A549 (cell line): ENCODE data around the gene GABBR2. TPM values are rescaled to one million over a fixed set of nuclear protein-coding genes. Genes with fewer than 3 reads are reported as not detected.

Experiments
- ATAC-seq, 2 experiments: fragments of 200-7000 bp in 1 of 2; fragments of >200 bp in 1 of 2; cut with Nextera tagmentation in 1 of 2; cut with Tn5 transposase in 1 of 2; 3 replicates each; pipeline versions ENCODE4 v1.8.0 to v1.9.1; 2018 to 2020; ENCODE audit warnings: mild to moderate bottlenecking in 1 of 2, moderate library complexity in 1 of 2
- CTCF ChIA-PET: fragments of 300-600 bp; sonication (Branson Sonifier 250); formaldehyde crosslinking; extraction: SDS; loops from one replicate; lab custom pipeline; 2021; ENCODE audit warnings: antibody characterized with exemption, inconsistent platforms; lab: Yijun Ruan, JAX
- POLR2A ChIA-PET: fragments of 350-600 bp; formaldehyde crosslinking; extraction: SDS; loops from one replicate; lab custom pipeline; 2021; ENCODE audit warnings: antibody characterized with exemption, inconsistent platforms; lab: Yijun Ruan, JAX
- DNase-seq, 2 experiments: peaks; one replicate each; pipeline versions ENCODE4 v3.0.0 to v3.0.0-alpha.2; 2011 to 2016; ENCODE audit warnings: low read depth in 1 of 2, low spot score in 1 of 2
- FAIRE-seq: peaks from 2 replicates; lab custom pipeline; 2011; peaks lifted over from hg19 to GRCh38; lab: Jason Lieb, UNC
- H3K27ac ChIP-seq, 2 experiments: fragments of >200 bp; sonication (Bioruptor Twin); formaldehyde crosslinking; 3 replicates each; pipeline ENCODE4 v1.5.1; 2016 to 2017
- H3K4me1 ChIP-seq: fragments of >200 bp; sonication (Bioruptor Twin); formaldehyde crosslinking; 3 replicates; pipeline ENCODE4 v1.6.1; 2016
- H3K4me2 ChIP-seq: fragments of >200 bp; sonication (Bioruptor Twin); formaldehyde crosslinking; 3 replicates; pipeline ENCODE4 v1.6.1; 2016
- H3K4me3 ChIP-seq: fragments of >200 bp; sonication (Bioruptor Twin); formaldehyde crosslinking; 3 replicates; pipeline ENCODE4 v1.5.1; 2016
- H3K9me3 ChIP-seq: fragments of >200 bp; sonication (Bioruptor Twin); formaldehyde crosslinking; 3 replicates; pipeline ENCODE4 v1.6.1; 2016
- ATOH8 ChIP-seq: fragments of 250-450 bp; sonication (Bioruptor Pico); IDR thresholded peaks from 2 replicates; pipeline ENCODE4 v1.5.0; 2020; ENCODE audit warnings: low read depth, mild to moderate bottlenecking, moderate library complexity
- CBX2 ChIP-seq: fragments of 200-600 bp; sonication (generic); IDR thresholded peaks from 2 replicates; pipeline ENCODE4 v1.6.1; 2016; ENCODE audit warnings: low read depth, mild to moderate bottlenecking, borderline replicate concordance
- CBX8 ChIP-seq: fragments of 200-600 bp; sonication (generic); IDR thresholded peaks from 2 replicates; pipeline ENCODE4 v1.6.1; 2016
- CHD2 ChIP-seq: fragments of 150-350 bp; IDR thresholded peaks from 2 replicates; pipeline ENCODE4 v1.6.1; 2014; ENCODE audit warnings: low read length; ENCODE audit not compliant: partially characterized antibody
- EHF ChIP-seq: fragments of 250-450 bp; sonication (Bioruptor Pico); IDR thresholded peaks from 2 replicates; pipeline ENCODE4 v1.5.0; 2020; ENCODE audit warnings: mild to moderate bottlenecking
- EP300 ChIP-seq, 2 experiments: fragments of >200 bp; sonication (Bioruptor Twin); formaldehyde crosslinking; IDR thresholded peaks; 2 replicates in 1 of 2; 3 replicates in 1 of 2; pipeline ENCODE4 v1.6.1; 2016 to 2017
- FOXS1 ChIP-seq: fragments of 250-450 bp; sonication (Bioruptor Pico); IDR thresholded peaks from 2 replicates; pipeline ENCODE4 v1.5.0; 2020; ENCODE audit warnings: mild to moderate bottlenecking, moderate library complexity
- HDAC2 ChIP-seq: fragments of 200-600 bp; sonication (generic); IDR thresholded peaks from 2 replicates; pipeline ENCODE4 v1.6.1; 2016
- HOXB5 ChIP-seq: fragments of 250-450 bp; sonication (Bioruptor Pico); IDR thresholded peaks from 2 replicates; pipeline ENCODE4 v1.5.0; 2020; ENCODE audit warnings: mild to moderate bottlenecking, moderate library complexity
- KDM5A ChIP-seq: fragments of 200-600 bp; sonication (generic); IDR thresholded peaks from 2 replicates; pipeline ENCODE4 v1.6.1; 2016; ENCODE audit warnings: antibody characterized with exemption, mild to moderate bottlenecking
- MAZ ChIP-seq: fragments of 150-350 bp; IDR thresholded peaks from 2 replicates; pipeline ENCODE4 v1.6.1; 2014; ENCODE audit warnings: antibody characterized with exemption, low read depth, low read length, borderline replicate concordance
- NR3C1 ChIP-seq: fragments of >200 bp; sonication (Bioruptor Twin); formaldehyde crosslinking; IDR thresholded peaks from 3 replicates; pipeline ENCODE4 v1.6.1; 2017
- RAD21 ChIP-seq, 2 experiments: fragments of >200 bp in 1 of 2; sonication (Bioruptor Twin) in 1 of 2; formaldehyde crosslinking in 1 of 2; IDR thresholded peaks in 1 of 2; conservative IDR thresholded peaks in 1 of 2; 2 replicates in 1 of 2; 3 replicates in 1 of 2; pipeline ENCODE4 v1.6.1; 2012 to 2018; ENCODE audit warnings: inconsistent platforms in 1 of 2
- RARB ChIP-seq: fragments of 250-450 bp; sonication (Bioruptor Pico); IDR thresholded peaks from 2 replicates; pipeline ENCODE4 v1.8.0; 2021; ENCODE audit warnings: mild to moderate bottlenecking, moderate library complexity
- RCOR1 ChIP-seq: fragments of 150-350 bp; IDR thresholded peaks from 2 replicates; pipeline ENCODE4 v1.6.1; 2014; ENCODE audit warnings: antibody characterized with exemption, low read length, low read depth
- RFX5 ChIP-seq: fragments of 450-650 bp; IDR thresholded peaks from 2 replicates; pipeline ENCODE4 v1.7.1; 2014; ENCODE audit warnings: antibody characterized with exemption, mild to moderate bottlenecking, moderate library complexity
- SMC3 ChIP-seq: fragments of >200 bp; sonication (Bioruptor Twin); formaldehyde crosslinking; IDR thresholded peaks from 3 replicates; pipeline ENCODE4 v1.6.1; 2018; ENCODE audit warnings: inconsistent platforms
- SREBF2 ChIP-seq: fragments of 450-650 bp; IDR thresholded peaks from 2 replicates; pipeline ENCODE4 v1.6.1; 2014; ENCODE audit warnings: mild to moderate bottlenecking, moderate library complexity
- WGBS: methylation state at CpG from one replicate; pipeline ENCODE4 v1.1.6; 2017; ENCODE audit errors: missing lambda C conversion rate; 5-methylcytosine and 5-hydroxymethylcytosine counted together
- polyA plus RNA-seq, 4 experiments: library from polyadenylated mRNA; depleted of rRNA in 3 of 4; stranded (reverse); fragments of >200 nt; fragmentation: RNase III in 1 of 4; extraction: RNeasy Plus Mini Kit Qiagen cat#74134 plus additional on column Dnase treatment in 1 of 4; gene quantifications; 2 replicates in 3 of 4; 3 replicates in 1 of 4; pipeline ENCODE4 v1.2.3, GENCODE V29; 2011 to 2017
- TF ChIP-seq, protein P1 (sequence below): IDR thresholded peaks from 2 replicates; pipeline ENCODE4 v1.6.1; 2012
- TF ChIP-seq, protein P2 (sequence below): fragments of 450-650 bp; IDR thresholded peaks from 2 replicates; pipeline ENCODE4 v1.6.1; 2014; ENCODE audit warnings: antibody characterized with exemption

Gene GABBR2
- polyA plus RNA-seq, 2 of the 4 experiments (the other 2 are of a cell fraction), result 0.08 to 0.57 TPM

DNA sequence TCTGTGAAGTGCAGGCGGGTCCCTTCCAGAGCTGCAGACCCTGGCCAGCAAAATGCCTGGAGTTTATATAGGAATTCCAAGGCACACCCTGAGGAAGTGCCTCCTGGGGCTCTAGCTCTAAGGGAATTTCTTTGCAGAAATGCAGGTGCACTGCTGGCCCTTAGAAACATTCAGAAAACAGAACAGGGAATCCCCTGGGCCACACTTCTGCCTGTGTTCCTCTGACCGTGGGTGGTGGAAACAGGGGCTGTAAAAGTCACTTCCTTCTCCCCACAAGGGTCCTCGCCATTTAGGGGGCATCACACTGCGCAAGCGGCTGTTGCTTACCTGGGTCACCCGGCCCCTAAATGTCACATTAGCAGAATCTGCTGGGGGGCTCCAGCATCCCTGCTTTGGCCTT, 312.5 kb downstream of the GABBR2 start:
- 23% methylated on average over 5 of the region's 6 CpGs for WGBS
- no peak for ATAC-seq

DNA sequence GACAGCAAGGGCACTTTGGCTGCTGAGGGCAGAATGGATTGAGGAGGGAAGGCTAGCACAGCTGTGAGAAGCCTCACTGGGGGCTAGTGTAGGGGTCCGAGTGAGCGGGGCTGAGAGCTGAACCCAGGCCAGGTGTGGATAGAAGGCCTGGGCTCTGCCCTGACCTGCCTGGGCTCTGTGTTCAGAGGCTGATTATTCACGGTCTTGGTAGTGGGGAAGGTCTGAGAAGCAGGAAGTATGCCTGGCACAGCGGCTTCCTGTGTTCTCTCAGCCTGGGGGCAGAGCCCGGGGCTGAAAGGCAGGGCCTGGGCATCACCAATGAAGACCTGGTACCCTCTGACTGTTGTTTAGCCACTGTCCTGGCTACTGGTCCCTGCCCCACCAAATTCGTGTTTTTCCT, 316.9 kb downstream of the GABBR2 start:
- no peak for FAIRE-seq
- TF ChIP-seq FOXS1, result no peak
- TF ChIP-seq RCOR1, result no peak
- no peak for TF ChIP-seq CHD2
- TF ChIP-seq MAZ, result no peak
- TF ChIP-seq RARB (CRISPR knock-in tag), result no peak
- no peak for TF ChIP-seq SMC3
- no peak for TF ChIP-seq RFX5
- no peak overlapping the region for H3K4me2 ChIP-seq
- ChIA-PET CTCF (interaction anchor here (1.0 to 1.8 kb wide), 3 partner anchors 11 to 159 kb away, joined by 3 to 4 read pairs (median 3); no protein-coding TSS in a partner anchor), POLR2A (no interaction called here)
- no peak overlapping the region for H3K27ac ChIP-seq
- H3K4me3 ChIP-seq, result no peak overlapping the region
- no peaks in the 10 kb centered on the region for H3K4me1 ChIP-seq
- H3K9me3 ChIP-seq, result no peaks in the 10 kb centered on the region
- ATAC-seq, result no peak
- WGBS, result 22% methylated on average over 6 of the region's 6 CpGs
- DNase-seq, result no peak

More for the DNA sequence above, 312.5 kb downstream of the GABBR2 start:
- H3K4me2 ChIP-seq, result no peak overlapping the region
- no peak overlapping the region for H3K27ac ChIP-seq
- H3K4me1 ChIP-seq, result no peaks in the 10 kb centered on the region
- H3K4me3 ChIP-seq, result no peak overlapping the region
- no peak for TF ChIP-seq HDAC2
- TF ChIP-seq EP300 (IDR thresholded peaks at IDR 0.05), result no peak
- TF ChIP-seq, protein P1, sequence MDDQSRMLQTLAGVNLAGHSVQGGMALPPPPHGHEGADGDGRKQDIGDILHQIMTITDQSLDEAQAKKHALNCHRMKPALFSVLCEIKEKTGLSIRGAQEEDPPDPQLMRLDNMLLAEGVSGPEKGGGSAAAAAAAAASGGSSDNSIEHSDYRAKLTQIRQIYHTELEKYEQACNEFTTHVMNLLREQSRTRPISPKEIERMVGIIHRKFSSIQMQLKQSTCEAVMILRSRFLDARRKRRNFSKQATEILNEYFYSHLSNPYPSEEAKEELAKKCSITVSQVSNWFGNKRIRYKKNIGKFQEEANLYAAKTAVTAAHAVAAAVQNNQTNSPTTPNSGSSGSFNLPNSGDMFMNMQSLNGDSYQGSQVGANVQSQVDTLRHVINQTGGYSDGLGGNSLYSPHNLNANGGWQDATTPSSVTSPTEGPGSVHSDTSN, result no peak
- TF ChIP-seq SREBF2, result no peak
- TF ChIP-seq EHF, result no peak
- TF ChIP-seq SMC3, result no peak
- no peak for TF ChIP-seq MAZ
- no peak for TF ChIP-seq CHD2
- TF ChIP-seq RARB (CRISPR knock-in tag), result no peak
- TF ChIP-seq RAD21 (conservative IDR thresholded peaks at IDR 0.05 in 1 of 2, IDR thresholded peaks at IDR 0.05 in 1 of 2), result no peak
- TF ChIP-seq CBX2, result no peak
- TF ChIP-seq KDM5A, result no peak
- no peak for TF ChIP-seq ATOH8 (CRISPR knock-in tag)
- TF ChIP-seq, protein P2, sequence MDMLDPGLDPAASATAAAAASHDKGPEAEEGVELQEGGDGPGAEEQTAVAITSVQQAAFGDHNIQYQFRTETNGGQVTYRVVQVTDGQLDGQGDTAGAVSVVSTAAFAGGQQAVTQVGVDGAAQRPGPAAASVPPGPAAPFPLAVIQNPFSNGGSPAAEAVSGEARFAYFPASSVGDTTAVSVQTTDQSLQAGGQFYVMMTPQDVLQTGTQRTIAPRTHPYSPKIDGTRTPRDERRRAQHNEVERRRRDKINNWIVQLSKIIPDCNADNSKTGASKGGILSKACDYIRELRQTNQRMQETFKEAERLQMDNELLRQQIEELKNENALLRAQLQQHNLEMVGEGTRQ, result no peak
- no peak for TF ChIP-seq NR3C1
- TF ChIP-seq CBX8, result no peak
- TF ChIP-seq, all 56 proteins: peak for 0
- no peak for FAIRE-seq
- no peak for DNase-seq
- H3K9me3 ChIP-seq, result no peaks in the 10 kb centered on the region
- ChIA-PET POLR2A (no interaction called here), CTCF (interaction anchor here (0.6 kb wide), 1 partner anchor 318 kb away, joined by 4 read pairs; no protein-coding TSS in a partner anchor)

- no peak for TF ChIP-seq HOXB5
- Histone ChIP-seq H3K27ac (no peak overlapping the region), H3K4me2 (no peak overlapping the region), H3K4me1 (no peaks in the 10 kb centered on the region), H3K4me3 (no peak overlapping the region), H3K9me3 (no peaks in the 10 kb centered on the region)
- WGBS, result 53% methylated on average over 7 of the region's 7 CpGs
- ChIA-PET POLR2A (no interaction called here), CTCF (interaction anchor here (0.8 to 1.8 kb wide), 3 partner anchors 11 to 384 kb away, joined by 3 to 4 read pairs (median 3); no protein-coding TSS in a partner anchor)
- ATAC-seq (no peak), DNase-seq (no peak), FAIRE-seq (no peak)
These were observed 317.3 kb downstream of the GABBR2 start for GRCh38 chr9:98391406-98391805.
